ENCODE results near the gene ATG16L1.

GRCh38 chr2:233325256-233325655 lies 73.8 kb downstream of the ATG16L1 start:
- TF ChIP-seq SP7 (tag by site-specific recombination; IDR thresholded peaks at IDR 0.05) = no peak
- no peak for TF ChIP-seq CTCF (tag by site-specific recombination; IDR thresholded peaks at IDR 0.05)
- TF ChIP-seq OSR2 (tag by site-specific recombination; IDR thresholded peaks at IDR 0.05) = no peak
- TF ChIP-seq ZNF660 (tag by site-specific recombination; IDR thresholded peaks at IDR 0.05) = no peak

All from HEK293 (cell line).